ENCODE measurements around the gene ADCY9.

- TF ChIP-seq, protein P1, sequence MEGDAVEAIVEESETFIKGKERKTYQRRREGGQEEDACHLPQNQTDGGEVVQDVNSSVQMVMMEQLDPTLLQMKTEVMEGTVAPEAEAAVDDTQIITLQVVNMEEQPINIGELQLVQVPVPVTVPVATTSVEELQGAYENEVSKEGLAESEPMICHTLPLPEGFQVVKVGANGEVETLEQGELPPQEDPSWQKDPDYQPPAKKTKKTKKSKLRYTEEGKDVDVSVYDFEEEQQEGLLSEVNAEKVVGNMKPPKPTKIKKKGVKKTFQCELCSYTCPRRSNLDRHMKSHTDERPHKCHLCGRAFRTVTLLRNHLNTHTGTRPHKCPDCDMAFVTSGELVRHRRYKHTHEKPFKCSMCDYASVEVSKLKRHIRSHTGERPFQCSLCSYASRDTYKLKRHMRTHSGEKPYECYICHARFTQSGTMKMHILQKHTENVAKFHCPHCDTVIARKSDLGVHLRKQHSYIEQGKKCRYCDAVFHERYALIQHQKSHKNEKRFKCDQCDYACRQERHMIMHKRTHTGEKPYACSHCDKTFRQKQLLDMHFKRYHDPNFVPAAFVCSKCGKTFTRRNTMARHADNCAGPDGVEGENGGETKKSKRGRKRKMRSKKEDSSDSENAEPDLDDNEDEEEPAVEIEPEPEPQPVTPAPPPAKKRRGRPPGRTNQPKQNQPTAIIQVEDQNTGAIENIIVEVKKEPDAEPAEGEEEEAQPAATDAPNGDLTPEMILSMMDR (IDR thresholded peaks at IDR 0.05), result no peak
- no peak for TF ChIP-seq POLR2A (IDR thresholded peaks at IDR 0.05)
Measured at GRCh38 chr16:3998793-3999478, 117.3 kb downstream of the ADCY9 start.

Measured in lower leg skin (tissue), 3 donors.